Liver (tissue), 9 donors: ENCODE results near the gene PLD4. TPM values are rescaled to one million over a fixed set of nuclear protein-coding genes. Genes with fewer than 3 reads are reported as not detected.

Experiments
- DNase-seq: peaks from one replicate; pipeline ENCODE4 v3.0.0-alpha.2; 2017; ENCODE audit warnings: low spot score
- H3K27ac ChIP-seq, 2 donors: one replicate each; pipeline ENCODE4 v1.7.0; 2013; ENCODE audit warnings: inconsistent platforms in 2 of 2, low read length in 2 of 2, control low read depth in 1 of 2, low read depth in 1 of 2, mild to moderate bottlenecking in 1 of 2
- H3K27me3 ChIP-seq, 4 donors: one replicate each; pipeline versions ENCODE4 v1.6.1 to v1.7.0; 2013; ENCODE audit warnings: low read length in 3 of 4, inconsistent platforms in 1 of 4, mild to moderate bottlenecking in 1 of 4, moderate library complexity in 1 of 4; ENCODE audit not compliant: control insufficient read depth in 4 of 4, insufficient read depth in 4 of 4
- H3K36me3 ChIP-seq, 4 donors: one replicate each; pipeline versions ENCODE4 v1.6.1 to v1.7.0; 2013; ENCODE audit warnings: low read length in 3 of 4, mild to moderate bottlenecking in 3 of 4, low read depth in 1 of 4, moderate library complexity in 1 of 4; ENCODE audit not compliant: control insufficient read depth in 4 of 4, insufficient read depth in 3 of 4
- H3K4me1 ChIP-seq, 4 donors: one replicate each; pipeline versions ENCODE4 v1.6.1 to v1.7.0; 2013; ENCODE audit warnings: low read length in 3 of 4, mild to moderate bottlenecking in 3 of 4, moderate library complexity in 1 of 4; ENCODE audit not compliant: control insufficient read depth in 4 of 4, insufficient read depth in 4 of 4
- H3K4me3 ChIP-seq, 3 donors: one replicate each; pipeline versions ENCODE4 v1.6.1 to v1.7.0; 2013; ENCODE audit warnings: low read length in 3 of 3, control low read depth in 1 of 3, low read depth in 1 of 3, mild to moderate bottlenecking in 1 of 3
- H3K9ac ChIP-seq, 2 donors: one replicate each; pipeline ENCODE4 v1.7.0; 2013; ENCODE audit warnings: low read length in 2 of 2, mild to moderate bottlenecking in 2 of 2, moderate library complexity in 2 of 2, control low read depth in 1 of 2, low read depth in 1 of 2
- H3K9me3 ChIP-seq, 4 donors: one replicate each; pipeline versions ENCODE4 v1.6.1 to v1.7.0; 2013; ENCODE audit warnings: low read length in 3 of 4; ENCODE audit not compliant: control insufficient read depth in 4 of 4
- ATF3 ChIP-seq: IDR thresholded peaks from 2 replicates; pipeline ENCODE4 v1.6.1; 2016; ENCODE audit warnings: antibody characterized with exemption
- CTCF ChIP-seq: fragments of 150-350 bp; IDR thresholded peaks from 2 replicates; pipeline ENCODE4 v1.5.1; 2017; ENCODE audit warnings: improper control_type of control experiment, low read depth, low read length; ENCODE audit not compliant: missing input control
- EGR1 ChIP-seq, 2 donors: IDR thresholded peaks; 2 replicates each; pipeline ENCODE4 v1.6.1; 2016 to 2018; ENCODE audit warnings: antibody characterized with exemption in 2 of 2, low read depth in 2 of 2
- FOXA1 ChIP-seq: IDR thresholded peaks from 2 replicates; pipeline ENCODE4 v1.6.1; 2016; ENCODE audit warnings: antibody characterized with exemption
- FOXA2 ChIP-seq: IDR thresholded peaks from 2 replicates; pipeline ENCODE4 v1.6.1; 2016; ENCODE audit warnings: antibody characterized with exemption
- GABPA ChIP-seq, 2 donors: IDR thresholded peaks in 1 of 2; conservative IDR thresholded peaks in 1 of 2; 2 replicates each; pipeline ENCODE4 v1.6.1; 2016; ENCODE audit warnings: antibody characterized with exemption in 2 of 2, mild to moderate bottlenecking in 1 of 2, moderate library complexity in 1 of 2
- HNF4A ChIP-seq, 2 donors: conservative IDR thresholded peaks; 2 replicates each; pipeline ENCODE4 v1.6.1; 2016; ENCODE audit warnings: antibody characterized with exemption in 2 of 2, mild to moderate bottlenecking in 2 of 2
- HNF4G ChIP-seq: IDR thresholded peaks from 2 replicates; pipeline ENCODE4 v1.6.1; 2016; ENCODE audit warnings: antibody characterized with exemption
- JUND ChIP-seq, 2 donors: IDR thresholded peaks; 2 replicates each; pipeline ENCODE4 v1.6.1; 2016; ENCODE audit warnings: antibody characterized with exemption in 2 of 2
- MAX ChIP-seq: IDR thresholded peaks from 2 replicates; pipeline ENCODE4 v1.6.1; 2016; ENCODE audit warnings: antibody characterized with exemption
- NR2F2 ChIP-seq: IDR thresholded peaks from 2 replicates; pipeline ENCODE4 v1.6.1; 2016; ENCODE audit warnings: antibody characterized with exemption
- RAD21 ChIP-seq, 2 donors: IDR thresholded peaks; 2 replicates each; pipeline ENCODE4 v1.6.1; 2016; ENCODE audit warnings: antibody characterized with exemption in 2 of 2, mild to moderate bottlenecking in 2 of 2
- REST ChIP-seq: IDR thresholded peaks from 2 replicates; pipeline ENCODE4 v1.6.1; 2016; ENCODE audit warnings: antibody characterized with exemption, mild to moderate bottlenecking
- RXRA ChIP-seq, 2 donors: IDR thresholded peaks; 2 replicates each; pipeline ENCODE4 v1.6.1; 2017 to 2018; ENCODE audit warnings: antibody characterized with exemption in 2 of 2, mild to moderate bottlenecking in 1 of 2
- SP1 ChIP-seq: IDR thresholded peaks from 2 replicates; pipeline ENCODE4 v1.6.1; 2018; ENCODE audit warnings: antibody characterized with exemption, mild to moderate bottlenecking
- TAF1 ChIP-seq: conservative IDR thresholded peaks from 2 replicates; pipeline ENCODE4 v1.6.1; 2016; ENCODE audit warnings: antibody characterized with exemption, mild to moderate bottlenecking
- YY1 ChIP-seq: IDR thresholded peaks from 2 replicates; pipeline ENCODE4 v1.6.1; 2016; ENCODE audit warnings: antibody characterized with exemption, mild to moderate bottlenecking
- ZBTB33 ChIP-seq: IDR thresholded peaks from 2 replicates; pipeline ENCODE4 v1.6.1; 2016; ENCODE audit warnings: antibody characterized with exemption
- WGBS: extraction: QIAGEN DNeasy Blood & Tissue Kit; methylation state at CpG from one replicate; pipeline ENCODE4 v1.1.7; 2013; 5-methylcytosine and 5-hydroxymethylcytosine counted together
- polyA plus RNA-seq, 2 donors: library from polyadenylated mRNA; stranded (reverse) in 1 of 2; unstranded in 1 of 2; fragments of 200-250 nt in 1 of 2; fragments of >200 nt in 1 of 2; fragmentation: Nextera tagmentation in 1 of 2; extraction: Ambion mirVana in 1 of 2; gene quantifications; one replicate each; pipeline versions ENCODE4 v1.2.1 to v1.2.3, GENCODE V29; 2013 to 2015
- total RNA-seq, 2 donors: library from RNA; depleted of rRNA; stranded (reverse); fragments of >200 nt; gene quantifications; one replicate each; pipeline ENCODE4 v1.2.3, GENCODE V29; 2014
- donor health status: healthy.
- donor health status: healthy.
- donor health status: healthy.
- donor health status: healthy.
- donor health status: healthy.

PLD4 gene
- total and polyA plus RNA-seq, 4 donors, result under 0.01 to 14.5 (median 0.35) TPM

- H3K4me3 ChIP-seq, result no peak overlapping the region
These were observed 57.2 kb downstream of the PLD4 start for GRCh38 chr14:104981699-104982541.

More at GRCh38 chr14:104981699-104982541, 57.2 kb downstream of the PLD4 start:
- TF ChIP-seq HNF4A (conservative IDR thresholded peaks at IDR 0.05) (no peak), CTCF (no peak), SP1 (no peak), JUND (IDR thresholded peaks at IDR 0.05) (no peak), ATF3 (no peak), EGR1 (IDR thresholded peaks at IDR 0.05; ENCODE audit: low read depth in 2 of 2) (no peak), YY1 (no peak), NR2F2 (no peak), RAD21 (IDR thresholded peaks at IDR 0.05) (no peak), ZBTB33 (no peak), FOXA2 (no peak), HNF4G (no peak), RXRA (IDR thresholded peaks at IDR 0.05) (no peak), GABPA (IDR thresholded peaks at IDR 0.05 in 1 of 2, conservative IDR thresholded peaks at IDR 0.05 in 1 of 2) (no peak), TAF1 (no peak), MAX (no peak), REST (no peak), FOXA1 (no peak)
- Histone ChIP-seq H3K9me3 (no peaks in the 10 kb centered on the region), H3K9ac (no peak overlapping the region), H3K4me1 (peaks cover 10 to 36% (median 27%) of the 10 kb centered on the region in 4 donors), H3K27ac (no peak overlapping the region), H3K27me3 (no peaks in the 10 kb centered on the region), H3K36me3 (no peaks in the 10 kb centered on the region)
- DNase-seq, result no peak
- WGBS, result 87% methylated on average over 17 of the region's 17 CpGs
